NCI-H82 (cell line): ENCODE data around the gene PTPN14.

Experiments used
- DNase-seq: peaks from one replicate; lab custom pipeline; 2025; lab: John Stamatoyannopoulos, UW

PTPN14 gene

DNA sequence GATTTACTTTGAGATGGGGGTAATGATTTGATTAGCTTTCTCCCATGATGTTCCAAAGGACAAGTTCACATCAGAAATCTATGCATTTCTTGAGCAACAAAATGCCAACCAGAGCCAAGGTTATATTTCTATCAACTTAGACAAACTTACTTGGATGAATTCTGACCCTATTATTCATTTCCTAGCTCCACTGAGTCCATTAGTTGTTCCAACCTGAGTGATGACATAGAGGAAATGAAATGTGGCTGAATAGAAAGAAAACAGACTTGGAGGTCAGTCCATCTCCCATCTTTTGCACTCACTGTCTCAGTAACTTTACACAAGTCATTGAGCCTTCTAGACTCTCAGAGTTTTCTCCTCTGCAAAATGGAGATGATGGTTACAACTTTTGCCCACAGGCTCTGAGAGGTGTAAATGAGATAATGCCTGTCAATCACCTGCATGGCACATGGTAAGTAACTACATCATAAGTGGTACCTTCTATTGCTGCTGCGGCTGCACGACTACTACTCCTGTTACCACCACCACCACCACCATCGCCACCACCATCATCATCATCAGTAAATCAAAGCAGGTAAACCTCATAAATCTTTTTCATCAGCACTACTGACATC is 98.2 kb downstream of the PTPN14 start:
- peak; percentile 29 for DNase-seq

GRCh38 chr1:214452152-214452784 is 99.1 kb downstream of the PTPN14 start:
- DNase-seq, result peak; percentile 75

DNA sequence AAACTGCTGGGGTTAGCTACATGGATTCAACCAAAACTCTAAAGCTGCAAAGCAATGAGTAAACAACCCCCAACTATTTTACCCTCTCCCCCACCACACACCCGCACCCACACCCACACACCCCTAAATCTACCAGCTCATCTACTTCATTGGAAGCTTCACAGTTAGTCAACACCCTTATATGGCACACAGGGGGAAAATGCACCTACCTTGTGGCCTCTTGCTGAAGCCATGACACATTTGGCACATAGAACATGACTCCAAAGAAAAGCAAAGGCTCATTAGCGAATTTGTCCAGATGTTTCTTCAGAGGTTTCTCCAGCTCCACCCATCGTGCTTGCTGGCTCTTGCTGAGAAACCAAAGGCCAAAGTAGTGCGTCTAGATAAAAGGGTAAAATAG is 99.8 kb downstream of the PTPN14 start:
- DNase-seq, result no peak

DNA sequence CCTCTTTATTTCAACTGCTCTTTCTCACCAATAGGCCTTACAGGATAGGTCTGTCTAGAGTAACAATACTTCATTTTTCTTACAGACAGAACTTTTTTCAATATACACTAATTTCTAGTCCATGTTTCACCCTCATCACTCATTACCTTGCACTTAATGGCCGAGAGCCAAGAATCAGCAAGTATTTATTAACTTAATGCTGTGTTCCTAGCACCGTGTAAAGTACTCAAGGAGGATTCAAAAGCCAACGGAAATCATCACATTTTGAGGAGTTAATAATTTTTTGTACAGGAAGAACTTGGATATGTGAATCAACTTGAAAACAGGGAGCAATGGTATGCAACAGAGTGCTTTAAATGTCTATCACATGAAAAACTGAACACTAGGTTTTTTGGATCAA is 102.0 kb downstream of the PTPN14 start:
- no peak for DNase-seq

- no peak for DNase-seq
Observed at GRCh38 chr1:214448536-214448935, 102.9 kb downstream of the PTPN14 start.

GRCh38 chr1:214447557-214447871 is 103.9 kb downstream of the PTPN14 start:
- DNase-seq, result no peak

- peak; percentile 91 for DNase-seq
Observed at GRCh38 chr1:214446772-214447556, 104.4 kb downstream of the PTPN14 start.

- peak; percentile 92 for DNase-seq
Observed at GRCh38 chr1:214445831-214446614, 105.4 kb downstream of the PTPN14 start.

- peak; percentile 61 for DNase-seq
Observed at GRCh38 chr1:214445199-214445598, 106.2 kb downstream of the PTPN14 start.

DNA sequence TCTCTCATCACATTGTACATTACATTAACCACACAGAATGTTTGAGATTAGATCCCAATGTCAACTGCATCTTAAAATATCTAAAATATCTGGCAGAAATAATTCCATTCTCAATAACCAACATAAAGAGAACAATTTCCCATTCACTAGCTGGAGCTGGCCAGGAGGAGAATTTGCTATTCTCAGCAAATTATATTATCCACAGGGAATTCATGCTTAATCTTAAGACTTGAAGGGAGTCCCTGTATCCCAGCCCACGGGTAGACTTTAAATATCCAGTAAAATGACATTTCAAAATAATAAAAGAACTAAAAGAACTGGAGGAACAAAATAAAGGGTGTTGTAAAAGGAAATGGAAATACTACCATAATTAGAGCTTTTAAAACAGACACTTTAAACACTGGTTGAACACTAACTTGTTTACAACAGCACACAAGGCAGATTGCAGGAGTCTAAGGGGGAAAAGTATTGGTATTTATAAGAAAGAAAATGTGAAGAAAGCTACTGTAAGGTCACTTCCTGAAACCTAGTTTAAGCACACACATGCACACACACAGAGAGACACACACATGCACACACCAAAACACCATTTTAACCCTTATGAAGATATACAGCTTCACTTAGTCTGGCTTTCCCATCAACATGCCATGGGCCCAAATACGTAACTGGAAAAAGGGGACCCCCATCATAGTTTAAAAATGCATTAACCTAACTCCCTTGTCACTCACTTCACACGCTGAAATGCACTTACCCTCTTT is 107.0 kb downstream of the PTPN14 start:
- DNase-seq, result no peak

- no peak for DNase-seq
Observed at GRCh38 chr1:214441119-214441518, 110.3 kb downstream of the PTPN14 start.

DNA sequence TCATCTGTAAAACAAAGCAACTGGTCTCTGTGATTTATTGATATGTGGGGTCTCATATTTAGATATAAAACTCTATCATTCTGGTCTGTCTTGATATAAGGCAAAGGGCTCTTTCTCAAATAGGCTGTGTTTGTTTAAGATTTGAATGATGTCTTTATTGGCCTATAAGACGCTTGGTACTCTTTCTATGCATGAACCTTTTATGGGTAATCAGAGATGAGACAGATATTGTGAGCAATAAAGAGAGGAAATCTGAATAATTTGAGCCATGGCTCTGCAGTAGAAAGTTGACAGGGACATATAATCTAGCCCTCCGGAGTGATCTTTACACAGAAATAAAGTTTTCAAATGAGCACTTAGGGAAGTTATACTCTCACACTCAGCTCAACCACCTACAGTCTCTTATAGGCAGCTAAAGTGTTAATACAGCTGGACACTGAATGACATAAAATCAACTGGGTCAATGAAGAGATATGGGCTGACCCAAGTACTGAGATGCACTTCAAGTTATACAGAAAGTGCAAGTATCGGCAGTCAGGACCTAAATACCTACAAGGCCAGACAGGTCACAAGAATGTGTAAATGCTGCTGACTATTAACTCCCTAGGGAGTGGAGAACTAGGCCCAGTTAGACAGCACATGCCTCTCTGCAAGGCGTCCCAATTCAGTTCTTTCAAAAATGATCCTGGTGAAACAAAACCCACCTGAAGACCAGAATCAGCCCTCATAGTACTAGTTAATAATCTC is 111.0 kb downstream of the PTPN14 start:
- peak; percentile 34 for DNase-seq

DNA sequence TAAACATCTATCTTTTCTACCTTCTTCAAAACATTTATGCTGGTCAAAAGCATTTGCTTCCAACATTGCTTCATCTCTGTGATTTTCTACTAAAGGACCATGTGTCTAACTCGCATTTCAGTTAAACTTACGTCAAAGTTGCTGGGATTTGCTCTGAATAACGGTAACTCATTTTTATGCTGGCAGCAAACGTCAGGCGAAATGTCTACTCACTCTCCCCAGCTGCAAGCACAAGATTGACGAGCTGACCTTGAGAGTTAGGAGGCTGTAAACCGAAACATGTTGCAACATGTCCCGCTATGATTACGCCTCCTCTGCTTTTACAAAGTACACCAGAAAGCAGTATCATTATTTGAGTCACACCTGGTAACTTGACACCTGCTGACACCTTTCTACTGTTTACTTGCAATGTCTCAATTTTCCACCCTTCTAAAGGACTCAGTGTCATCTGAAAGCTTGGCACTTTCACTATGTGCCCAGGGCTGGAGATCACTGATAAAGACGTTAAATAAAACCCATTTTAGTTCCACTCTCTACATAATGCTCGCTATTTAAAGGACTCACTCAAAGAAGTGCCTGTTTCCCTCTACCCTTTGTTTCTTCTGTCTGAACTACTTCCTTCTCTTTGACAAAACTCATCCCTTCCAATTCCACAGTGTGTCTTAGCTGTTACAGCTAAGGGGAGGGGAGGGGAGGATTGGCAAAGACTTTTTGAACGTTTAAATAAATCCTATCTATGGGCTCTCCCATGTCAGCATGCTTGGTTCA is 111.9 kb downstream of the PTPN14 start:
- DNase-seq, result peak; percentile 71

- DNase-seq, result peak; percentile 48
Observed at GRCh38 chr1:214438530-214438929, 112.9 kb downstream of the PTPN14 start.

- peak; percentile 99 for DNase-seq
Observed at GRCh38 chr1:214438075-214438474, 113.3 kb downstream of the PTPN14 start.

- no peak for DNase-seq
Observed at GRCh38 chr1:214435867-214436266, 115.5 kb downstream of the PTPN14 start.

DNA sequence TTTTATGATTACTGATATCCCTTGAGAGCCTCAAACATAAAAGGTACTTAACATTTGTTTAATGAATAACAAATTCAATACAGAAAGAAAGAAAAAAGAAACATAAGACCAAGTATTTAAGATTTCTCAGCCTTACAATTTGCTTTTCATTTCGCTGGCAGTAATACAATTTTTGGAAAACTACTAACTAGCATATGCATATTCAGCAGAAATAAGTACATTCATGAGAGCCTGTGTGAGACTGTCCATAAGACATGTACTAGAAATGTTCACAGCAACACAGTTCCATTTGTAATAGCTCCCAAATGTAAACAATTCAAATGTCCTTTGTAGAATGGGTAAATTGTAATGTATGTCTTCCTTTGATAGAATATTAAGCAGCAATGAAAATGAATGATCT is 119.2 kb downstream of the PTPN14 start:
- DNase-seq, result no peak

DNA sequence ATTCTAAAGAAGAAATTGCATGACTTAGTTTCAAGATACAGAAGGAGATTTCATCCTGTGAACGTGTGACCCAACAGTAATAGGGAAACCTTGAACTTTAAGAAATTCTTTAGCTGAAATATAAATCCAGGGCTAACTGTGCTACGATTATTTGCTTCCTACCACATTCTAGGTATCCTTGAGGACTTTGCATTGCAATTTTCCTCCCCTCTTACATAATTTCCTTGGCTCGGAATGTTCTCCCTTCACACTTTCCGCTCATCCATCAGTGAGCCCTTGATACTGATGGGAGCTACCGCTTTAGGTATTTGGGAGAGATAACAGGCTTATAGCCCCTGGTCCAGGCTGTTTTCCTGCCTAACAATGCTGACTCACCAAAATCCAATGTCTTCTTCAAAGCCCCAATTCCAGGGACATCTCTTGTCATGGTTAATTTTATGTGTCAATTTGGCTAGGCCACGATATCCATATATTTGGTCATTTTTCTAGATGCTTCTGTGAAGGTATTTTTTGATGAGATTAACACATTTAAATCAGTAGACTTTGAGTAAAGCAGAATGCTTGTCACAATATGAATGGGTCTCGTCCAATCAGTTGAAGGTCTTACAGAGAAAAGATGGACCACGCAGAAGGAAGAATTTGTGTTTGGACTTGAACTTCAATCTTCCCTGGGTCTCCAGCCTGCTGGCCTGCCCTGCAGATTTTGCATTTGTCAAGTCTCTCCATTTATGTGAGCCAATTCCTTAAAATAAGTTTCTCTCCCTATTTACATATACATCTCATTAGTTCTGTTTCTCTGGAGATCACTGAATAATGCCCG is 121.2 kb downstream of the PTPN14 start:
- DNase-seq, result peak; percentile 75

- DNase-seq, result peak; percentile 31
Observed at GRCh38 chr1:214427871-214428277, 123.5 kb downstream of the PTPN14 start.
